Measurements from ENCODE around the gene HDAC4. TPM values are rescaled to one million over a fixed set of nuclear protein-coding genes. Genes with fewer than 3 reads are reported as not detected.

HDAC4 gene
- total and polyA plus RNA-seq, 12 donors = 3.7 to 40.0 (median 25.5) TPM

DNA sequence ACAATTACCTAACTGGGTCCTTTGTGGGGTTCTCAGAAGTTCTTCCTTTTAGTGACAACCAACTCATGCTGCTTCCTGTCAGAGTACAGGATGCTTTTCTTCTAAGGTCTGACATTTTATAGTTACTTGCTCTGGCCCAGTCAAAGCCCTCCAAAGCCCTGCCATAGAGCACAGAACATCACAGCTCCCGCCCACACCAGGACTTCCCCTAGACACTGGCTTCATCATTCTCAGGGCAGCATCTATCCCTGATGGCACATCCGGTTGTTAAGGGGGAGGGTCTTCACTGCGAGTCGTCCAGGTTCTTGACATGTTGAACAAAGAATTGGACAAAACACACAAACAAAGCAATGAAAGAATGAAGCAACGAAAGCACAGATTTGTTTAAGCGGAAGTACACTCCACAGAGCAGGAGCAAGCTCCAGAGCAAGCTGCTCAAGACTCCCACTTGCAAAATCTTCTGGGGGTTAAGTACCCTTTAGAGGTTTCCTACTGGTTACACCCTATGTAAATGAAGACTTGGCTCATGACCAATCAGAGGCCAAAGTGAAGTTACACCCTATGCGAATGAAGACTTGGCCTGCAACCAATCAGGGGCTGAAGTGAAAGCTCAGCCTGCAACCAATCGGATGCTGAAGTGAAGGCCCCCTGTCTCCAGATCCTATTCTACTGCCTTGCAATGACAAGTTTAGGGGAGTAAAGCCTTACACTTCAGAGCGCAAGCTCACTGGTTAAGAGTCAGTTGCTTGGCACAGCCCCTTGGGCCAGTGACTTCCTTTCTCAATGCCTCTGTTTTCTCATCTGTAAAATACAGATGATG, 79.0 kb downstream of the HDAC4 start:
- DNase-seq (peak in 1 of 2 donors; percentile 4), ATAC-seq (no peak)
- peaks cover 12 to 56% (median 38%) of the 10 kb centered on the region in 9 donors for H3K4me1 ChIP-seq
- intact Hi-C loops (cut with DNase I) = loop anchor here in 1 of 10 donors (10.0 kb wide), 1 partner anchor 97 kb away; no protein-coding TSS in a partner anchor
- H3K27me3 ChIP-seq = no peaks in the 10 kb centered on the region
- TF ChIP-seq, protein P1, sequence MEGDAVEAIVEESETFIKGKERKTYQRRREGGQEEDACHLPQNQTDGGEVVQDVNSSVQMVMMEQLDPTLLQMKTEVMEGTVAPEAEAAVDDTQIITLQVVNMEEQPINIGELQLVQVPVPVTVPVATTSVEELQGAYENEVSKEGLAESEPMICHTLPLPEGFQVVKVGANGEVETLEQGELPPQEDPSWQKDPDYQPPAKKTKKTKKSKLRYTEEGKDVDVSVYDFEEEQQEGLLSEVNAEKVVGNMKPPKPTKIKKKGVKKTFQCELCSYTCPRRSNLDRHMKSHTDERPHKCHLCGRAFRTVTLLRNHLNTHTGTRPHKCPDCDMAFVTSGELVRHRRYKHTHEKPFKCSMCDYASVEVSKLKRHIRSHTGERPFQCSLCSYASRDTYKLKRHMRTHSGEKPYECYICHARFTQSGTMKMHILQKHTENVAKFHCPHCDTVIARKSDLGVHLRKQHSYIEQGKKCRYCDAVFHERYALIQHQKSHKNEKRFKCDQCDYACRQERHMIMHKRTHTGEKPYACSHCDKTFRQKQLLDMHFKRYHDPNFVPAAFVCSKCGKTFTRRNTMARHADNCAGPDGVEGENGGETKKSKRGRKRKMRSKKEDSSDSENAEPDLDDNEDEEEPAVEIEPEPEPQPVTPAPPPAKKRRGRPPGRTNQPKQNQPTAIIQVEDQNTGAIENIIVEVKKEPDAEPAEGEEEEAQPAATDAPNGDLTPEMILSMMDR (IDR thresholded peaks at IDR 0.05) = no peak
- H3K27ac ChIP-seq = peak overlapping the region in 3 of 10 donors; percentile 9 to 45 (median 15)
- H3K9me3 ChIP-seq = no peaks in the 10 kb centered on the region
- WGBS, 2 donors = 91 to 92% methylated on average over 9 of the region's 9 CpGs
- H3K36me3 ChIP-seq = no peaks in the 10 kb centered on the region
- H3K4me3 ChIP-seq = no peak overlapping the region

DNA sequence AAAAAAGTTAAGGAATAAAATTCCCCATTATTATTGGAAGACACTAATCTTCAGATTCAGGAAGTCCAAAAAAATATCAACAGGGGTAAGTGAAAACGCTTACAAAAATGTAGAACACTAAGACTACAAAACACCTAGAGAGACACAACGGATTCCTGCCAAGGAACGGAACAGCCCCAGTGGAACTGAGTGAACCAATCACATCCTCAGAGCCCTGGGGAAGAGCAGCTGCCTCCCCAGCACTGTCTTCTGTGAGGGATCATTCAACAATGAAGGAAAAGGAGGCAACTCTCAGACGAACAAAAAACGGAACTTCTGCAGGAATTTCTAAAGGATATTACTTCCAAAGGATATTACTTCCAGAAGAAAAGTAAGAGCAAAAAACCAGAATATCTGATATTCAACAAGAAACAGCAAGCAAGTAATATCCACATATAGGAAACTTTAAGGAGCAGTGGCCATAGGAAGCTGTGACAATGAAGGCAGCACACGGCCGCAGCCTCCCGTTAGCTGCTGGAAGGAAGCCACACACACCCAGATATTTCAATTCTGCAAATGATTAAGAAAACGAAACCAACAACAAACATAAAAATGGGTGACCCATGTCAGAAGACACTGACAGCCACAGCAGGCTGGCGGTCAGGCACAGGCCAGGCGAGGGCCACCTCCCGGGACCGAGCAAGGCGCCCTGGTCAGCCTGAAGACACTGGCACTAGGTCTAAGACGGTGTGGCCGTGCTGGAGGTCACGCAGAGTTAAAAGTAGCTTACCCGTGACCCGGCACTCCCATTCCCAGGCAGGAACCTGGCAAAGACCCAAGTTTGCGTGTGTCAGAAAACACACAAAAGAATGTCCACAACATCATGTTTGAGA, 81.8 kb downstream of the HDAC4 start:
- Histone ChIP-seq H3K9me3 (peaks cover 0 to 10% (median 0%) of the 10 kb centered on the region in 11 donors), H3K36me3 (no peaks in the 10 kb centered on the region), H3K4me3 (peak overlapping the region in 9 of 10 donors; percentile 4 to 46 (median 43)), H3K27me3 (no peaks in the 10 kb centered on the region), H3K27ac (peak overlapping the region; percentile 16 to 88 (median 80)), H3K4me1 (peaks cover 11 to 61% (median 47%) of the 10 kb centered on the region in 9 donors)
- DNase-seq = peak in 1 of 2 donors; percentile 45
- ATAC-seq = peak in 7 of 8 donors; percentile 20 to 71 (median 57)
- WGBS, 2 donors = 8 to 33% methylated on average over 20 of the region's 20 CpGs
- TF ChIP-seq, protein P1 (IDR thresholded peaks at IDR 0.05) = no peak
- intact Hi-C loops (cut with DNase I) = loop anchor here in 6 of 10 donors (5.0 kb wide), 2 partner anchors 78 to 83 kb away; partner anchors contain the start of gene HDAC4 (in 3 of the 6)

GRCh38 chr2:239318151-239318611, 82.6 kb downstream of the HDAC4 start:
- 71 to 90% methylated on average over 18 of the region's 18 CpGs for WGBS, 2 donors
- Histone ChIP-seq H3K4me1 (peaks cover 11 to 67% (median 50%) of the 10 kb centered on the region in 9 donors), H3K36me3 (no peaks in the 10 kb centered on the region), H3K4me3 (peak overlapping the region in 1 of 10 donors; percentile 45), H3K27ac (peak overlapping the region in 9 of 10 donors; percentile 26 to 88 (median 81)), H3K9me3 (peaks cover 0 to 10% (median 0%) of the 10 kb centered on the region in 11 donors), H3K27me3 (no peaks in the 10 kb centered on the region)
- ATAC-seq (peak in 2 of 8 donors; percentile 12 to 33), DNase-seq (peak in 1 of 2 donors; percentile 2)
- intact Hi-C loops (cut with DNase I) = loop anchor here in 6 of 10 donors (5.0 kb wide), 2 partner anchors 79 to 84 kb away; partner anchors contain the start of gene HDAC4 (in 3 of the 6)
- TF ChIP-seq, protein P1 (IDR thresholded peaks at IDR 0.05) = no peak
